K562 (cell line): ENCODE measurements around the gene NDOR1. TPM values are rescaled to one million over a fixed set of nuclear protein-coding genes. Genes with fewer than 3 reads are reported as not detected.

Source experiments
- ATAC-seq: fragments of 200-7000 bp; cut with Tn5 transposase; 3 replicates; pipeline ENCODE4 v1.9.1; 2020; ENCODE audit warnings: moderate library complexity
- BruUV-seq: library from RNA; stranded (reverse); fragments of 400-500 nt; replicated peaks from 2 replicates; lab custom pipeline; 2021; lab: Mats Ljungman, UMichigan
- CTCF ChIA-PET: fragments of 300-600 bp; formaldehyde crosslinking; extraction: SDS; loops from one replicate; lab custom pipeline; 2021; ENCODE audit warnings: low intra/inter-chr PET ratio; lab: Yijun Ruan, JAX
- POLR2A ChIA-PET: fragments of 300-600, 350-650 bp; sonication (Branson Sonifier 250); formaldehyde crosslinking; extraction: SDS; loops from one replicate; lab custom pipeline; 2021; ENCODE audit warnings: antibody characterized with exemption, inconsistent platforms; lab: Yijun Ruan, JAX
- DNase-seq, 4 experiments: peaks; one replicate each; pipeline versions ENCODE4 v3.0.0 to v3.0.0-alpha.2; 2011 to 2018; ENCODE audit warnings: low spot score in 3 of 4, mixed read lengths in 3 of 4; ENCODE audit errors: extremely low read depth in 1 of 4
- FAIRE-seq: peaks from 2 replicates; lab custom pipeline; 2011; peaks lifted over from hg19 to GRCh38; lab: Jason Lieb, UNC
- H2AFZ ChIP-seq: 2 replicates; pipeline ENCODE4 v1.6.0; 2011; ENCODE audit warnings: low read depth, low read length, control low read depth, inconsistent platforms
- H3K27ac ChIP-seq: fragments of 200-600 bp; 3 replicates; pipeline ENCODE4 v1.8.0; 2011; ENCODE audit warnings: low read depth, mild to moderate bottlenecking, control low read depth, inconsistent platforms, low read length, moderate library complexity, mixed read lengths; ENCODE audit errors: extremely low read depth
- H3K27me3 ChIP-seq, 2 experiments: fragments of 300-600 bp in 1 of 2; 2 replicates in 1 of 2; 3 replicates in 1 of 2; pipeline versions ENCODE4 v1.6.0 to v1.8.0; 2011; ENCODE audit warnings: inconsistent platforms in 2 of 2, low read length in 2 of 2, mild to moderate bottlenecking in 1 of 2, mixed read lengths in 1 of 2, moderate library complexity in 1 of 2; ENCODE audit not compliant: control insufficient read depth in 2 of 2, insufficient read depth in 2 of 2
- H3K36me3 ChIP-seq: fragments of 300-600 bp; 3 replicates; pipeline ENCODE4 v1.8.0; 2011; ENCODE audit warnings: mild to moderate bottlenecking, low read length, inconsistent platforms; ENCODE audit not compliant: control insufficient read depth, insufficient read depth
- H3K4me1 ChIP-seq, 2 experiments: fragments of 200-600 bp in 1 of 2; replicated peaks in 1 of 2; 2 replicates in 1 of 2; 3 replicates in 1 of 2; pipeline versions ENCODE4 v1.5.1 to v1.8.0; 2011; ENCODE audit warnings: inconsistent platforms in 2 of 2, low read length in 2 of 2, mild to moderate bottlenecking in 1 of 2, mixed read lengths in 1 of 2, moderate library complexity in 1 of 2; ENCODE audit not compliant: control insufficient read depth in 2 of 2, insufficient read depth in 2 of 2
- H3K4me2 ChIP-seq: 2 replicates; pipeline ENCODE4 v1.6.1; 2011; ENCODE audit warnings: low read length, control low read depth, inconsistent platforms, mixed read lengths; ENCODE audit not compliant: insufficient read depth
- H3K4me3 ChIP-seq: fragments of 200-600 bp; sonication (generic), shearing (Covaris generic); 2 replicates; pipeline ENCODE4 v1.5.1; 2016; ENCODE audit warnings: control low read depth, inconsistent platforms
- H3K79me2 ChIP-seq: fragments of 200-600 bp; 3 replicates; pipeline ENCODE4 v1.8.0; 2011; ENCODE audit warnings: low read length, inconsistent platforms; ENCODE audit not compliant: control insufficient read depth, insufficient read depth
- H3K9ac ChIP-seq, 2 experiments: 2 replicates each; pipeline versions ENCODE4 v1.6.0 to v1.6.1; 2011; ENCODE audit warnings: low read depth in 2 of 2, low read length in 2 of 2, control low read depth in 1 of 2, inconsistent platforms in 1 of 2, mild to moderate bottlenecking in 1 of 2, mixed read lengths in 1 of 2; ENCODE audit not compliant: insufficient read depth in 1 of 2
- H3K9me1 ChIP-seq: one replicate; pipeline ENCODE4 v1.6.0; 2011; ENCODE audit warnings: inconsistent platforms, mild to moderate bottlenecking, low read length, moderate library complexity; ENCODE audit not compliant: control insufficient read depth, insufficient read depth
- H3K9me3 ChIP-seq: replicated peaks from 2 replicates; pipeline ENCODE4 v1.5.1; 2011; ENCODE audit warnings: low read depth, low read length, inconsistent platforms; ENCODE audit not compliant: control insufficient read depth, insufficient read depth
- H4K20me1 ChIP-seq: replicated peaks from 2 replicates; pipeline ENCODE4 v1.6.1; 2011; ENCODE audit warnings: low read length, inconsistent platforms, mixed read lengths; ENCODE audit not compliant: control insufficient read depth, insufficient read depth
- ADNP ChIP-seq: fragments of 200-800 bp; sonication (Bioruptor generic); IDR thresholded peaks from 2 replicates; pipeline ENCODE4 v1.6.1; 2016; ENCODE audit warnings: missing genetic modification characterization, missing compliant biosample characterization
- FOSL1 ChIP-seq: fragments of 200-800 bp; sonication (Bioruptor generic); conservative IDR thresholded peaks from 2 replicates; pipeline ENCODE4 v1.6.1; 2016; ENCODE audit warnings: missing genetic modification characterization, missing compliant biosample characterization
- FOXK1 ChIP-seq: sonication (generic); formaldehyde crosslinking; IDR thresholded peaks from 2 replicates; pipeline ENCODE4 v1.8.0; 2022; ENCODE audit warnings: missing genetic modification reagents, mild to moderate bottlenecking, borderline replicate concordance
- FOXP1 ChIP-seq: sonication (generic); formaldehyde crosslinking; IDR thresholded peaks from 2 replicates; pipeline ENCODE4 v1.8.0; 2022; ENCODE audit warnings: mild to moderate bottlenecking, missing genetic modification reagents
- HNRNPH1 ChIP-seq: fragments of 200-400 bp; formaldehyde crosslinking; optimal IDR thresholded peaks from 2 replicates; pipeline ENCODE3; 2017; ENCODE audit warnings: low read depth, mild to moderate bottlenecking, low read length, moderate library complexity
- HNRNPLL ChIP-seq: fragments of 200-400 bp; formaldehyde crosslinking; IDR thresholded peaks from 2 replicates; pipeline ENCODE4 v1.6.1; 2017; ENCODE audit warnings: low read length, low read depth, mild to moderate bottlenecking; ENCODE audit not compliant: poor library complexity, severe bottlenecking
- ILF3 ChIP-seq: fragments of 450-650 bp; IDR thresholded peaks from 2 replicates; pipeline ENCODE4 v1.6.1; 2018; ENCODE audit warnings: antibody characterized with exemption, mild to moderate bottlenecking, moderate library complexity, borderline replicate concordance
- MAFG ChIP-seq: fragments of 450-650 bp; conservative IDR thresholded peaks from 2 replicates; pipeline ENCODE4 v1.6.1; 2016; ENCODE audit warnings: missing genetic modification characterization, missing compliant biosample characterization
- NCOA2 ChIP-seq, 2 experiments: fragments of 450-650 bp; IDR thresholded peaks; 2 replicates each; pipeline ENCODE4 v1.6.1; 2018; ENCODE audit warnings: mild to moderate bottlenecking in 2 of 2, moderate library complexity in 1 of 2; ENCODE audit not compliant: partially characterized antibody in 2 of 2
- RAD21 ChIP-seq, 2 experiments: fragments of 250-450 bp in 1 of 2; fragments of 450-650 bp in 1 of 2; sonication (Bioruptor Pico) in 1 of 2; formaldehyde crosslinking in 1 of 2; IDR thresholded peaks in 1 of 2; conservative IDR thresholded peaks in 1 of 2; 2 replicates each; pipeline versions ENCODE4 v1.4.0 to v1.8.0; 2020 to 2022; ENCODE audit warnings: mild to moderate bottlenecking in 2 of 2, moderate library complexity in 1 of 2
- TCFL5 ChIP-seq: fragments of 250-450 bp; sonication (Bioruptor Pico); conservative IDR thresholded peaks from 2 replicates; pipeline ENCODE4 v1.6.1; 2021; ENCODE audit warnings: mild to moderate bottlenecking, moderate library complexity, matching md5 sums
- YBX1 ChIP-seq: fragments of 450-650 bp; IDR thresholded peaks from 2 replicates; pipeline ENCODE4 v1.7.1; 2016; ENCODE audit warnings: mild to moderate bottlenecking
- YY1 ChIP-seq, 3 experiments: IDR thresholded peaks; 2 replicates each; pipeline ENCODE4 v1.6.1; 2011; ENCODE audit warnings: low read length in 2 of 3, mild to moderate bottlenecking in 2 of 3, moderate library complexity in 2 of 3, borderline replicate concordance in 1 of 3, control low read depth in 1 of 3, low read depth in 1 of 3; ENCODE audit not compliant: insufficient read depth in 3 of 3, insufficient replicate concordance in 2 of 3, control insufficient read depth in 1 of 3, insufficient read length in 1 of 3; ENCODE audit errors: extremely low read depth in 1 of 3
- ZNF133 ChIP-seq: fragments of 250-450 bp; sonication (Bioruptor Pico); IDR thresholded peaks from 2 replicates; pipeline ENCODE4 v1.4.0; 2020; ENCODE audit warnings: mild to moderate bottlenecking
- ZNF212 ChIP-seq: fragments of 450-650 bp; formaldehyde crosslinking; IDR thresholded peaks from 2 replicates; pipeline ENCODE4 v1.4.0; 2020; ENCODE audit warnings: mild to moderate bottlenecking
- WGBS: fragments of 100-300 bp; shearing (Covaris generic); methylation state at CpG from one replicate; pipeline ENCODE4 v1.1.6; 2016; ENCODE audit warnings: low coverage, mixed read lengths; ENCODE audit not compliant: insufficient coverage; ENCODE audit errors: missing lambda C conversion rate; 5-methylcytosine and 5-hydroxymethylcytosine counted together
- in situ Hi-C: fragments of 300-500 bp; cut with MboI; formaldehyde crosslinking; loops from 4 replicates; pipeline ENCODE4 v1.15.0; 2018; ENCODE audit warnings: inconsistent platforms, mixed read lengths
- intact Hi-C: fragments of 100-400 bp; cut with micrococcal nuclease; formaldehyde crosslinking; loops from 2 replicates; pipeline ENCODE4 v1.14.2; 2022
- polyA plus RNA-seq, 8 experiments: library from polyadenylated mRNA; depleted of rRNA in 4 of 8; stranded (reverse) in 5 of 8; unstranded in 3 of 8; fragments of >200 nt; fragmentation: Nextera tagmentation in 2 of 8; fragmentation: Illumina TruSeq in 1 of 8; extraction: Ambion mirVana in 2 of 8; extraction: Trizol in 1 of 8; gene quantifications; 2 replicates each; pipeline versions ENCODE4 v1.2.1 to v1.2.3, GENCODE V29; 2011 to 2014; ENCODE audit warnings: inconsistent platforms in 1 of 8, missing spikeins in 1 of 8
- total RNA-seq, 7 experiments: library from RNA; depleted of rRNA in 6 of 7; stranded (reverse); fragments of >200 nt in 6 of 7; fragmentation: Illumina TruSeq in 2 of 7; extraction: Trizol in 2 of 7; gene quantifications; 2 replicates each; pipeline versions ENCODE4 v1.2.1 to v1.2.3, GENCODE V29; 2011 to 2021; ENCODE audit warnings: low replicate concordance in 1 of 7
- TF ChIP-seq, protein P1 (sequence below): sonication (generic); formaldehyde crosslinking; IDR thresholded peaks from 2 replicates; pipeline ENCODE4 v1.8.1; 2023; ENCODE audit warnings: mild to moderate bottlenecking, missing genetic modification reagents, moderate library complexity
- TF ChIP-seq, protein P2 (sequence below): sonication (generic); formaldehyde crosslinking; IDR thresholded peaks from 2 replicates; pipeline ENCODE4 v1.8.0; 2022; ENCODE audit warnings: mild to moderate bottlenecking, missing genetic modification reagents

The NDOR1 gene
- total and polyA plus RNA-seq, 9 of the 15 experiments (the other 6 are each of a cell fraction or from before 2014, with no cell fraction given) = 0.06 to 36.9 (median 6.9) TPM

DNA sequence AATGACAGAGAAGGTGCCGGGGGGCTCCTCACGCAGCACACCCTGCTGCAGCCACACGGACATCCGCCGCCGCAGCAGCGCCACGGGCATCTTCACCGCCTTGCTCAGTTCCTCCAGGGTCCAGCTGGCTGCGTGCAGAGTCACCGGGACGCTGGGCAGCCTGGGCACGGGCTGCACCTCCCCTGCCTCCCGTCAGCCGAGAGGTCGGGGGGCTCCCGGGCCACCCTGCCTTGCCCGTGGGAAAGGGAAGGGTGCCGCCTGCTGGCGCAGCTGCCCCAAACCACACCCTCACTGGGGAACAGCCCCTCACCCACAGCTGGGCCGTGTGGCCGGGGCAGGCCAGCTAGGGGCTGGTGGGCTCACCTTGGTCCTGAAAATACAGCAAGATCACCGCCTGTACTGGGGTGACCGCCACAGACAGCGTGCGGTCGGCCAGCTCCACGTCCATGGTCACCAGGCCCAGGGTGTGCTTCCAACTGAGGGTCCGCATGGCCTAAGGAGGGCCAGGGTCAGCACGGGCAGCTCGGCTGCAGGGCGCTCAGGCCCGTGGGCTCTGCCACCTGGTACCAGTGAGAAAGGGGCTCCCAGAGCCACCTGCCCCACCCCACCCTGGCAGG, 30.0 kb upstream of the NDOR1 start (continued):
- TF ChIP-seq FOXP1 = no peak
- TF ChIP-seq ZNF133 (CRISPR knock-in tag) = no peak
- TF ChIP-seq ADNP (tag) = no peak
- no peak for TF ChIP-seq MAFG (tag)
- peak in 1 of 2 experiments; percentile 18; a peak in 1 of 4 replicates for TF ChIP-seq RAD21 (CRISPR knock-in tag; conservative IDR thresholded peaks at IDR 0.05 in 1 of 2, IDR thresholded peaks at IDR 0.05 in 1 of 2)

DNA sequence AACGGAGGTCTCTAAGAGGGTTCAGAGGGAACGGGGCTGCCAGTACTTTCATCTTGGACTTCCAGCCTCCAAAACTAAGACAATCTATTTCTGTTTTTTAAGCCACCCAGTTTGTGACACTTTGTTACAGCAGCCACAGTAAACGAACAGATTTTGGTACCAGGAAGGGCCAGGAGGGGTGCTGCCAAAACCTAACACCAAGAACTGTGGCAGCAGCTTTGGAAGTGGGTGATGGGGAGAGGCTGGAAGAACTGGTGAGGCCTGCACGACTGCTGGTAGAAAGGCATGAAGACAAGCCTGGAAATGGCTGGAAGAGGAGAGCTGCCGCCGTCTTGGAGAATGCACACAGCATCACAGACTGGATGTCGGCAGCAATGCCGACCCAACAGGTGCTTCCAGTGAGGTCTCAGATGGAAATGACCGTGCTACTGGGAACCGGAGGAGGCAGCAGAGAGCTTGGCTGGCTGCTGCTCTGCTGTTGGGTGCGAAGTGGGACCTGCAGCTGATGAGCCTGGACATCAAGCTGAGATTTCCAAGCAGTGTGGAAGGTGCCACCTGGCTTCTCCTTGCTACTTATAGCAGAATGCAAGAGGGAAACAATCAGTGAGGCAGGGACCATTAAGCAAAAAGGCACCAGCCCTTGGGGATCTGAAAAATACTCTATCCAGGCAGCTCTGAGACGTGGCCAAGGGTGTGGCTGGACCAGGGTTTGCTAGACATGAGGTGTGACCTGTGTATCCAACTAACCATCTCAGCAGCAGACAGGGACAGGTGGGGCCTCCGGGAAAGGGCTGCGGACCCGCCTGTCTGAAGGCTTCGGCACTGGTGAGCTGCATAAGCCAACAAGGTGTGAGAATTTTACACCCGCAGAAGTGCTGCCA, 29.0 kb upstream of the NDOR1 start:
- H3K9me3 ChIP-seq = no peaks in the 10 kb centered on the region
- intact Hi-C loops = no loop called here
- in situ Hi-C loops = no loop called here
- no peak overlapping the region for H2AFZ ChIP-seq
- no peak overlapping the region for H3K9ac ChIP-seq
- CTCF ChIA-PET = no interaction called here
- 0 out of 2 replicates have a peak, but pooled peaks cover 5% of the 10 kb centered on the region for H4K20me1 ChIP-seq
- no peaks in the 10 kb centered on the region for H3K9me1 ChIP-seq
- WGBS = 37% methylated on average over 17 of the region's 17 CpGs
- POLR2A ChIA-PET = interaction anchor here (0.6 to 1.9 kb wide), 13 partner anchors 10 to 132 kb away, joined by 3 to 13 read pairs (median 4); partner anchors contain the start of genes ANAPC2, MAN1B1, SSNA1 and TPRN
- DNase-seq (peak; percentile 49 to 73 (median 62)), FAIRE-seq (peak; percentile 88), ATAC-seq (peak; percentile 88)
- H3K79me2 ChIP-seq = no peaks in the 10 kb centered on the region
- H3K4me1 ChIP-seq = peaks cover 3 to 81% of the 10 kb centered on the region in 2 experiments; a peak in 3 of 5 replicates
- peaks cover 32% of the 10 kb centered on the region; the same call in 1 of the 3 replicates for H3K36me3 ChIP-seq
- H3K27me3 ChIP-seq = no peaks in the 10 kb centered on the region
- H3K27ac ChIP-seq = no peak overlapping the region
- H3K4me3 ChIP-seq = no peak overlapping the region
- no peak overlapping the region for H3K4me2 ChIP-seq
- BruUV-seq = no TSS peak
- TF ChIP-seq HNRNPH1 (no peak), ZNF212 (no peak), FOXK1 (no peak), YY1 (IDR thresholded peaks at IDR 0.05; ENCODE audit: borderline replicate concordance in 1 of 3, control insufficient read depth in 1 of 3, extremely low read depth in 1 of 3, insufficient read depth in 3 of 3, insufficient read length in 1 of 3, insufficient replicate concordance in 2 of 3, low read depth in 1 of 3, low read length in 2 of 3) (peak in 1 of 3 experiments; percentile 40), FOSL1 (tag) (no peak), TCFL5 (CRISPR knock-in tag) (no peak), YBX1 (no peak), HNRNPLL (no peak), NCOA2 (IDR thresholded peaks at IDR 0.05; ENCODE audit: partially characterized antibody in 2 of 2) (no peak), ILF3 (no peak)
- TF ChIP-seq, protein P1, sequence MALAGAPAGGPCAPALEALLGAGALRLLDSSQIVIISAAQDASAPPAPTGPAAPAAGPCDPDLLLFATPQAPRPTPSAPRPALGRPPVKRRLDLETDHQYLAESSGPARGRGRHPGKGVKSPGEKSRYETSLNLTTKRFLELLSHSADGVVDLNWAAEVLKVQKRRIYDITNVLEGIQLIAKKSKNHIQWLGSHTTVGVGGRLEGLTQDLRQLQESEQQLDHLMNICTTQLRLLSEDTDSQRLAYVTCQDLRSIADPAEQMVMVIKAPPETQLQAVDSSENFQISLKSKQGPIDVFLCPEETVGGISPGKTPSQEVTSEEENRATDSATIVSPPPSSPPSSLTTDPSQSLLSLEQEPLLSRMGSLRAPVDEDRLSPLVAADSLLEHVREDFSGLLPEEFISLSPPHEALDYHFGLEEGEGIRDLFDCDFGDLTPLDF (CRISPR knock-in tag) = no peak
- TF ChIP-seq, protein P2, sequence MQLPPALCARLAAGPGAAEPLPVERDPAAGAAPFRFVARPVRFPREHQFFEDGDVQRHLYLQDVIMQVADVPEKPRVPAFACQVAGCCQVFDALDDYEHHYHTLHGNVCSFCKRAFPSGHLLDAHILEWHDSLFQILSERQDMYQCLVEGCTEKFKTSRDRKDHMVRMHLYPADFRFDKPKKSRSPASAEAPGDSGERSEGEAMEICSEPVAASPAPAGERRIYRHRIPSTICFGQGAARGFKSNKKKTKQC (CRISPR knock-in tag) = no peak
